Measurements from ENCODE around the gene PRDM1. TPM values are rescaled to one million over a fixed set of nuclear protein-coding genes. Genes with fewer than 3 reads are reported as not detected.

PRDM1 gene
- total RNA-seq (2022; extraction: Qiagen RNA extraction; ENCODE audit: low read depth) = 4.2 to 6.4 TPM (median 5.5 TPM) in 5 replicates

GRCh38 chr6:106085984-106086813, at the start of gene PRDM1:
TSS of gene PRDM1 (plus strand) at chr6:106086336. CDS start at chr6:106086554, 218 bp downstream.

Other genes starting within 250 kb of the PRDM1 start
- 21.1 to 26.5 TPM (median 23.6 TPM) in 5 replicates for gene ATG5, start 239.4 kb downstream of the PRDM1 start, total RNA-seq (2022; extraction: Qiagen RNA extraction; ENCODE audit: low read depth)

Measured in A549 treated with GW870086 at 1 μM for 4 hours (cell line).